H1 (cell line): Measurements from ENCODE around the gene SPTBN4.

Experiments
- ASH2L ChIP-seq: fragments of 200-600, 300-600 bp; sonication (generic); IDR thresholded peaks from one replicate; pipeline ENCODE4 v1.7.1; 2017; ENCODE audit warnings: low read length
- CTCF ChIP-seq, 3 experiments: IDR thresholded peaks; 1 replicate in 2 of 3; 2 replicates in 1 of 3; pipeline versions ENCODE4 v1.5.1 to v1.6.1; 2011; ENCODE audit warnings: low read length in 3 of 3, mild to moderate bottlenecking in 3 of 3, inconsistent platforms in 2 of 3, low read depth in 1 of 3, moderate library complexity in 1 of 3; ENCODE audit not compliant: insufficient read depth in 1 of 3; ENCODE audit errors: control extremely low read depth in 1 of 3
- EGR1 ChIP-seq: IDR thresholded peaks from 2 replicates; pipeline ENCODE4 v1.6.1; 2011; ENCODE audit warnings: low read depth, low read length, borderline replicate concordance
- EZH2 ChIP-seq: fragments of 200-600 bp; sonication (generic); IDR thresholded peaks from 2 replicates; pipeline ENCODE4 v1.7.1; 2012; ENCODE audit warnings: low read depth, mild to moderate bottlenecking, moderate library complexity, low read length, inconsistent platforms; ENCODE audit not compliant: severe bottlenecking
- HDAC2 ChIP-seq, 2 experiments: fragments of 300-600 bp in 1 of 2; sonication (generic) in 1 of 2; IDR thresholded peaks; 2 replicates each; pipeline ENCODE4 v1.6.1; 2011 to 2012; ENCODE audit warnings: low read depth in 2 of 2, low read length in 2 of 2, mild to moderate bottlenecking in 2 of 2, moderate library complexity in 2 of 2, borderline replicate concordance in 1 of 2, inconsistent platforms in 1 of 2
- JUND ChIP-seq: IDR thresholded peaks from 2 replicates; pipeline ENCODE4 v1.6.1; 2011; ENCODE audit warnings: mild to moderate bottlenecking, improper control_type of control experiment, low read length
- NRF1 ChIP-seq: IDR thresholded peaks from 2 replicates; pipeline ENCODE4 v1.6.1; 2011; ENCODE audit warnings: mild to moderate bottlenecking, low read depth, low read length, improper control_type of control experiment
- POLR2A ChIP-seq, 2 experiments: IDR thresholded peaks; 1 replicate in 1 of 2; 2 replicates in 1 of 2; pipeline ENCODE4 v1.6.1; 2011; ENCODE audit warnings: low read depth in 2 of 2, low read length in 2 of 2, mild to moderate bottlenecking in 2 of 2; ENCODE audit errors: control extremely low read depth in 1 of 2
- POLR2AphosphoS5 ChIP-seq: IDR thresholded peaks from 2 replicates; pipeline ENCODE4 v1.6.1; 2011; ENCODE audit warnings: low read depth, low read length
- TF ChIP-seq, protein P1 (sequence below): IDR thresholded peaks from 2 replicates; pipeline ENCODE4 v1.6.1; 2011; ENCODE audit warnings: low read length, improper control_type of control experiment
- TF ChIP-seq, protein P2 (sequence below): fragments of 300-600 bp; sonication (generic); IDR thresholded peaks from 2 replicates; pipeline ENCODE4 v1.7.1; 2012; ENCODE audit warnings: low read length, moderate library complexity, mild to moderate bottlenecking, inconsistent platforms; ENCODE audit not compliant: insufficient replicate concordance

GRCh38 chr19:40599902-40600569, 133.2 kb downstream of the SPTBN4 start:
- TF ChIP-seq CTCF (IDR thresholded peaks at IDR 0.05; ENCODE audit: control extremely low read depth in 1 of 3, insufficient read depth in 1 of 3, low read depth in 1 of 3, low read length in 3 of 3): no peak
- TF ChIP-seq EGR1: no peak
- no peak for TF ChIP-seq ASH2L
- TF ChIP-seq POLR2A (IDR thresholded peaks at IDR 0.05; ENCODE audit: control extremely low read depth in 1 of 2, low read depth in 2 of 2, low read length in 2 of 2): no peak
- no peak for TF ChIP-seq EZH2
- TF ChIP-seq JUND: no peak
- no peak for TF ChIP-seq HDAC2 (IDR thresholded peaks at IDR 0.05; ENCODE audit: borderline replicate concordance in 1 of 2, low read depth in 2 of 2, low read length in 2 of 2)
- TF ChIP-seq NRF1: no peak
- TF ChIP-seq, protein P1, sequence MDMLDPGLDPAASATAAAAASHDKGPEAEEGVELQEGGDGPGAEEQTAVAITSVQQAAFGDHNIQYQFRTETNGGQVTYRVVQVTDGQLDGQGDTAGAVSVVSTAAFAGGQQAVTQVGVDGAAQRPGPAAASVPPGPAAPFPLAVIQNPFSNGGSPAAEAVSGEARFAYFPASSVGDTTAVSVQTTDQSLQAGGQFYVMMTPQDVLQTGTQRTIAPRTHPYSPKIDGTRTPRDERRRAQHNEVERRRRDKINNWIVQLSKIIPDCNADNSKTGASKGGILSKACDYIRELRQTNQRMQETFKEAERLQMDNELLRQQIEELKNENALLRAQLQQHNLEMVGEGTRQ: no peak
- TF ChIP-seq POLR2AphosphoS5: no peak
- TF ChIP-seq, protein P2, sequence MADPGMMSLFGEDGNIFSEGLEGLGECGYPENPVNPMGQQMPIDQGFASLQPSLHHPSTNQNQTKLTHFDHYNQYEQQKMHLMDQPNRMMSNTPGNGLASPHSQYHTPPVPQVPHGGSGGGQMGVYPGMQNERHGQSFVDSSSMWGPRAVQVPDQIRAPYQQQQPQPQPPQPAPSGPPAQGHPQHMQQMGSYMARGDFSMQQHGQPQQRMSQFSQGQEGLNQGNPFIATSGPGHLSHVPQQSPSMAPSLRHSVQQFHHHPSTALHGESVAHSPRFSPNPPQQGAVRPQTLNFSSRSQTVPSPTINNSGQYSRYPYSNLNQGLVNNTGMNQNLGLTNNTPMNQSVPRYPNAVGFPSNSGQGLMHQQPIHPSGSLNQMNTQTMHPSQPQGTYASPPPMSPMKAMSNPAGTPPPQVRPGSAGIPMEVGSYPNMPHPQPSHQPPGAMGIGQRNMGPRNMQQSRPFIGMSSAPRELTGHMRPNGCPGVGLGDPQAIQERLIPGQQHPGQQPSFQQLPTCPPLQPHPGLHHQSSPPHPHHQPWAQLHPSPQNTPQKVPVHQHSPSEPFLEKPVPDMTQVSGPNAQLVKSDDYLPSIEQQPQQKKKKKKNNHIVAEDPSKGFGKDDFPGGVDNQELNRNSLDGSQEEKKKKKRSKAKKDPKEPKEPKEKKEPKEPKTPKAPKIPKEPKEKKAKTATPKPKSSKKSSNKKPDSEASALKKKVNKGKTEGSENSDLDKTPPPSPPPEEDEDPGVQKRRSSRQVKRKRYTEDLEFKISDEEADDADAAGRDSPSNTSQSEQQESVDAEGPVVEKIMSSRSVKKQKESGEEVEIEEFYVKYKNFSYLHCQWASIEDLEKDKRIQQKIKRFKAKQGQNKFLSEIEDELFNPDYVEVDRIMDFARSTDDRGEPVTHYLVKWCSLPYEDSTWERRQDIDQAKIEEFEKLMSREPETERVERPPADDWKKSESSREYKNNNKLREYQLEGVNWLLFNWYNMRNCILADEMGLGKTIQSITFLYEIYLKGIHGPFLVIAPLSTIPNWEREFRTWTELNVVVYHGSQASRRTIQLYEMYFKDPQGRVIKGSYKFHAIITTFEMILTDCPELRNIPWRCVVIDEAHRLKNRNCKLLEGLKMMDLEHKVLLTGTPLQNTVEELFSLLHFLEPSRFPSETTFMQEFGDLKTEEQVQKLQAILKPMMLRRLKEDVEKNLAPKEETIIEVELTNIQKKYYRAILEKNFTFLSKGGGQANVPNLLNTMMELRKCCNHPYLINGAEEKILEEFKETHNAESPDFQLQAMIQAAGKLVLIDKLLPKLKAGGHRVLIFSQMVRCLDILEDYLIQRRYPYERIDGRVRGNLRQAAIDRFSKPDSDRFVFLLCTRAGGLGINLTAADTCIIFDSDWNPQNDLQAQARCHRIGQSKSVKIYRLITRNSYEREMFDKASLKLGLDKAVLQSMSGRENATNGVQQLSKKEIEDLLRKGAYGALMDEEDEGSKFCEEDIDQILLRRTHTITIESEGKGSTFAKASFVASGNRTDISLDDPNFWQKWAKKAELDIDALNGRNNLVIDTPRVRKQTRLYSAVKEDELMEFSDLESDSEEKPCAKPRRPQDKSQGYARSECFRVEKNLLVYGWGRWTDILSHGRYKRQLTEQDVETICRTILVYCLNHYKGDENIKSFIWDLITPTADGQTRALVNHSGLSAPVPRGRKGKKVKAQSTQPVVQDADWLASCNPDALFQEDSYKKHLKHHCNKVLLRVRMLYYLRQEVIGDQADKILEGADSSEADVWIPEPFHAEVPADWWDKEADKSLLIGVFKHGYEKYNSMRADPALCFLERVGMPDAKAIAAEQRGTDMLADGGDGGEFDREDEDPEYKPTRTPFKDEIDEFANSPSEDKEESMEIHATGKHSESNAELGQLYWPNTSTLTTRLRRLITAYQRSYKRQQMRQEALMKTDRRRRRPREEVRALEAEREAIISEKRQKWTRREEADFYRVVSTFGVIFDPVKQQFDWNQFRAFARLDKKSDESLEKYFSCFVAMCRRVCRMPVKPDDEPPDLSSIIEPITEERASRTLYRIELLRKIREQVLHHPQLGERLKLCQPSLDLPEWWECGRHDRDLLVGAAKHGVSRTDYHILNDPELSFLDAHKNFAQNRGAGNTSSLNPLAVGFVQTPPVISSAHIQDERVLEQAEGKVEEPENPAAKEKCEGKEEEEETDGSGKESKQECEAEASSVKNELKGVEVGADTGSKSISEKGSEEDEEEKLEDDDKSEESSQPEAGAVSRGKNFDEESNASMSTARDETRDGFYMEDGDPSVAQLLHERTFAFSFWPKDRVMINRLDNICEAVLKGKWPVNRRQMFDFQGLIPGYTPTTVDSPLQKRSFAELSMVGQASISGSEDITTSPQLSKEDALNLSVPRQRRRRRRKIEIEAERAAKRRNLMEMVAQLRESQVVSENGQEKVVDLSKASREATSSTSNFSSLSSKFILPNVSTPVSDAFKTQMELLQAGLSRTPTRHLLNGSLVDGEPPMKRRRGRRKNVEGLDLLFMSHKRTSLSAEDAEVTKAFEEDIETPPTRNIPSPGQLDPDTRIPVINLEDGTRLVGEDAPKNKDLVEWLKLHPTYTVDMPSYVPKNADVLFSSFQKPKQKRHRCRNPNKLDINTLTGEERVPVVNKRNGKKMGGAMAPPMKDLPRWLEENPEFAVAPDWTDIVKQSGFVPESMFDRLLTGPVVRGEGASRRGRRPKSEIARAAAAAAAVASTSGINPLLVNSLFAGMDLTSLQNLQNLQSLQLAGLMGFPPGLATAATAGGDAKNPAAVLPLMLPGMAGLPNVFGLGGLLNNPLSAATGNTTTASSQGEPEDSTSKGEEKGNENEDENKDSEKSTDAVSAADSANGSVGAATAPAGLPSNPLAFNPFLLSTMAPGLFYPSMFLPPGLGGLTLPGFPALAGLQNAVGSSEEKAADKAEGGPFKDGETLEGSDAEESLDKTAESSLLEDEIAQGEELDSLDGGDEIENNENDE: no peak
